ENCODE data around the gene TYSND1. TPM values are rescaled to one million over a fixed set of nuclear protein-coding genes. Genes with fewer than 3 reads are reported as not detected.
A peak's percentile ranks its signal among the peaks of the same experiment; 100 is the strongest.

The TYSND1 gene
- total and polyA plus RNA-seq, 2 of the 13 experiments (the other 11 are each of a cell fraction or from before 2014, with no cell fraction given), result 3.3 to 8.9 TPM

DNA sequence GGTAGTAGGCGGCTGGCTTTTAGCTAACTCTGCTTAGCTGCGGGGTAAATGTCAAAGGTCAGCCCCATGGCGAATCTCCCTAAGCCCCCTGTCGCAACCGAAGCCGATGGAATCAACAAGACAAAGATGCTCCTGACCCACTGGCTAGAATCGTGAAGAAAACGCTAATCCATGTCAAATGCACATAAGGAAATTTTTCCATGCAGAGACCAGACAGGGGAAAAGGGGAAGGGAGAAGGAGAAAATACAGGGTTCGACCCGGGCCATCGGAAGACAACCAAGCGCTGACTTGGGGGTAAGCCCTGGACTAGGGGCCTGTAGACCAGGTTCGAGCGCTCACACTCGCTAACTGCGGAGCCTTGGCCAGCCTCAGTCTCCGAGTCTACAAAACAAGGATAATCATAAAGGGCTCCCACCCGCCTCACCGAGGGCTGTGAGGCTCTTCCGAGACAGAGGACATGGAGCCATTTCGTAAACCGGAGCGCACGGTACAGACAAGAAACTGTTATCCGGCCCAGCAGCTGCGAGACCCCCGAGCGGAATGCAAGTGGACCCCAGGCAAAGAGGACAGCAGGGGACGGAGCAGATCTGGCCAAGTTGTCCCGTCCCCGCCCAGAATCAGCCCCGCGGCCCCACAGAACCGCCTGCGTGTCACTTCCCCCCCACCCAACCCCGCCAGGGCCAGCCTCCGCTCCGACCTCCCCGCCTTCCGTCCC lies 23.3 kb upstream of the TYSND1 start (continued):
- TF ChIP-seq, protein P1, sequence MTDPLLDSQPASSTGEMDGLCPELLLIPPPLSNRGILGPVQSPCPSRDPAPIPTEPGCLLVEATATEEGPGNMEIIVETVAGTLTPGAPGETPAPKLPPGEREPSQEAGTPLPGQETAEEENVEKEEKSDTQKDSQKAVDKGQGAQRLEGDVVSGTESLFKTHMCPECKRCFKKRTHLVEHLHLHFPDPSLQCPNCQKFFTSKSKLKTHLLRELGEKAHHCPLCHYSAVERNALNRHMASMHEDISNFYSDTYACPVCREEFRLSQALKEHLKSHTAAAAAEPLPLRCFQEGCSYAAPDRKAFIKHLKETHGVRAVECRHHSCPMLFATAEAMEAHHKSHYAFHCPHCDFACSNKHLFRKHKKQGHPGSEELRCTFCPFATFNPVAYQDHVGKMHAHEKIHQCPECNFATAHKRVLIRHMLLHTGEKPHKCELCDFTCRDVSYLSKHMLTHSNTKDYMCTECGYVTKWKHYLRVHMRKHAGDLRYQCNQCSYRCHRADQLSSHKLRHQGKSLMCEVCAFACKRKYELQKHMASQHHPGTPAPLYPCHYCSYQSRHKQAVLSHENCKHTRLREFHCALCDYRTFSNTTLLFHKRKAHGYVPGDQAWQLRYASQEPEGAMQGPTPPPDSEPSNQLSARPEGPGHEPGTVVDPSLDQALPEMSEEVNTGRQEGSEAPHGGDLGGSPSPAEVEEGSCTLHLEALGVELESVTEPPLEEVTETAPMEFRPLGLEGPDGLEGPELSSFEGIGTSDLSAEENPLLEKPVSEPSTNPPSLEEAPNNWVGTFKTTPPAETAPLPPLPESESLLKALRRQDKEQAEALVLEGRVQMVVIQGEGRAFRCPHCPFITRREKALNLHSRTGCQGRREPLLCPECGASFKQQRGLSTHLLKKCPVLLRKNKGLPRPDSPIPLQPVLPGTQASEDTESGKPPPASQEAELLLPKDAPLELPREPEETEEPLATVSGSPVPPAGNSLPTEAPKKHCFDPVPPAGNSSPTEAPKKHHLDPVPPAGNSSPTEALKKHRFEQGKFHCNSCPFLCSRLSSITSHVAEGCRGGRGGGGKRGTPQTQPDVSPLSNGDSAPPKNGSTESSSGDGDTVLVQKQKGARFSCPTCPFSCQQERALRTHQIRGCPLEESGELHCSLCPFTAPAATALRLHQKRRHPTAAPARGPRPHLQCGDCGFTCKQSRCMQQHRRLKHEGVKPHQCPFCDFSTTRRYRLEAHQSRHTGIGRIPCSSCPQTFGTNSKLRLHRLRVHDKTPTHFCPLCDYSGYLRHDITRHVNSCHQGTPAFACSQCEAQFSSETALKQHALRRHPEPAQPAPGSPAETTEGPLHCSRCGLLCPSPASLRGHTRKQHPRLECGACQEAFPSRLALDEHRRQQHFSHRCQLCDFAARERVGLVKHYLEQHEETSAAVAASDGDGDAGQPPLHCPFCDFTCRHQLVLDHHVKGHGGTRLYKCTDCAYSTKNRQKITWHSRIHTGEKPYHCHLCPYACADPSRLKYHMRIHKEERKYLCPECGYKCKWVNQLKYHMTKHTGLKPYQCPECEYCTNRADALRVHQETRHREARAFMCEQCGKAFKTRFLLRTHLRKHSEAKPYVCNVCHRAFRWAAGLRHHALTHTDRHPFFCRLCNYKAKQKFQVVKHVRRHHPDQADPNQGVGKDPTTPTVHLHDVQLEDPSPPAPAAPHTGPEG (CRISPR knock-in tag; IDR thresholded peaks at IDR 0.05), result no peak
- TF ChIP-seq ATF7 (IDR thresholded peaks at IDR 0.05) (no peak), ATF7 (CRISPR knock-in tag; IDR thresholded peaks at IDR 0.05) (no peak), ZNF562 (CRISPR knock-in tag; IDR thresholded peaks at IDR 0.05; ENCODE audit: borderline replicate concordance) (no peak), SOX13 (IDR thresholded peaks at IDR 0.05) (no peak), SOX13 (CRISPR knock-in tag; conservative IDR thresholded peaks at IDR 0.05 in 1 of 2, IDR thresholded peaks at IDR 0.05 in 1 of 2) (no peak), ASH2L (IDR thresholded peaks at IDR 0.05; ENCODE audit: insufficient read length, low read depth, low read length) (peak; percentile 28), KMT2B (CRISPR knock-in tag; IDR thresholded peaks at IDR 0.05) (no peak), FOXJ3 (CRISPR knock-in tag; IDR thresholded peaks at IDR 0.05; ENCODE audit: borderline replicate concordance) (0 out of 2 replicates have a peak, but pooled peaks have one; percentile 40), REXO4 (CRISPR knock-in tag; IDR thresholded peaks at IDR 0.05; ENCODE audit: borderline replicate concordance) (no peak)
- TF ChIP-seq, protein P2, sequence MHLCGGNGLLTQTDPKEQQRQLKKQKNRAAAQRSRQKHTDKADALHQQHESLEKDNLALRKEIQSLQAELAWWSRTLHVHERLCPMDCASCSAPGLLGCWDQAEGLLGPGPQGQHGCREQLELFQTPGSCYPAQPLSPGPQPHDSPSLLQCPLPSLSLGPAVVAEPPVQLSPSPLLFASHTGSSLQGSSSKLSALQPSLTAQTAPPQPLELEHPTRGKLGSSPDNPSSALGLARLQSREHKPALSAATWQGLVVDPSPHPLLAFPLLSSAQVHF (CRISPR knock-in tag; IDR thresholded peaks at IDR 0.05), result peak; percentile 1; the same call in 1 of the 2 replicates
- TF ChIP-seq, protein P3, sequence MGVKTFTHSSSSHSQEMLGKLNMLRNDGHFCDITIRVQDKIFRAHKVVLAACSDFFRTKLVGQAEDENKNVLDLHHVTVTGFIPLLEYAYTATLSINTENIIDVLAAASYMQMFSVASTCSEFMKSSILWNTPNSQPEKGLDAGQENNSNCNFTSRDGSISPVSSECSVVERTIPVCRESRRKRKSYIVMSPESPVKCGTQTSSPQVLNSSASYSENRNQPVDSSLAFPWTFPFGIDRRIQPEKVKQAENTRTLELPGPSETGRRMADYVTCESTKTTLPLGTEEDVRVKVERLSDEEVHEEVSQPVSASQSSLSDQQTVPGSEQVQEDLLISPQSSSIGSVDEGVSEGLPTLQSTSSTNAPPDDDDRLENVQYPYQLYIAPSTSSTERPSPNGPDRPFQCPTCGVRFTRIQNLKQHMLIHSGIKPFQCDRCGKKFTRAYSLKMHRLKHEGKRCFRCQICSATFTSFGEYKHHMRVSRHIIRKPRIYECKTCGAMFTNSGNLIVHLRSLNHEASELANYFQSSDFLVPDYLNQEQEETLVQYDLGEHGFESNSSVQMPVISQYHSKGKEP (CRISPR knock-in tag; IDR thresholded peaks at IDR 0.05), result no peak
- TF ChIP-seq, protein P4, sequence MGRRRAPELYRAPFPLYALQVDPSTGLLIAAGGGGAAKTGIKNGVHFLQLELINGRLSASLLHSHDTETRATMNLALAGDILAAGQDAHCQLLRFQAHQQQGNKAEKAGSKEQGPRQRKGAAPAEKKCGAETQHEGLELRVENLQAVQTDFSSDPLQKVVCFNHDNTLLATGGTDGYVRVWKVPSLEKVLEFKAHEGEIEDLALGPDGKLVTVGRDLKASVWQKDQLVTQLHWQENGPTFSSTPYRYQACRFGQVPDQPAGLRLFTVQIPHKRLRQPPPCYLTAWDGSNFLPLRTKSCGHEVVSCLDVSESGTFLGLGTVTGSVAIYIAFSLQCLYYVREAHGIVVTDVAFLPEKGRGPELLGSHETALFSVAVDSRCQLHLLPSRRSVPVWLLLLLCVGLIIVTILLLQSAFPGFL (CRISPR knock-in tag; IDR thresholded peaks at IDR 0.05), result no peak
- TF ChIP-seq, protein P5, sequence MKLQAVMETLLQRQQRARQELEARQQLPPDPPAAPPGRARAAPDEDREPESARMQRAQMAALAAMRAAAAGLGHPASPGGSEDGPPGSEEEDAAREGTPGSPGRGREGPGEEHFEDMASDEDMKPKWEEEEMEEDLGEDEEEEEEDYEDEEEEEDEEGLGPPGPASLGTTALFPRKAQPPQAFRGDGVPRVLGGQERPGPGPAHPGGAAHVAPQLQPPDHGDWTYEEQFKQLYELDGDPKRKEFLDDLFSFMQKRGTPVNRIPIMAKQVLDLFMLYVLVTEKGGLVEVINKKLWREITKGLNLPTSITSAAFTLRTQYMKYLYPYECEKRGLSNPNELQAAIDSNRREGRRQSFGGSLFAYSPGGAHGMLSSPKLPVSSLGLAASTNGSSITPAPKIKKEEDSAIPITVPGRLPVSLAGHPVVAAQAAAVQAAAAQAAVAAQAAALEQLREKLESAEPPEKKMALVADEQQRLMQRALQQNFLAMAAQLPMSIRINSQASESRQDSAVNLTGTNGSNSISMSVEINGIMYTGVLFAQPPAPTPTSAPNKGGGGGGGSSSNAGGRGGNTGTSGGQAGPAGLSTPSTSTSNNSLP (IDR thresholded peaks at IDR 0.05; ENCODE audit: low read depth, low read length), result no peak
- TF ChIP-seq, protein P6, sequence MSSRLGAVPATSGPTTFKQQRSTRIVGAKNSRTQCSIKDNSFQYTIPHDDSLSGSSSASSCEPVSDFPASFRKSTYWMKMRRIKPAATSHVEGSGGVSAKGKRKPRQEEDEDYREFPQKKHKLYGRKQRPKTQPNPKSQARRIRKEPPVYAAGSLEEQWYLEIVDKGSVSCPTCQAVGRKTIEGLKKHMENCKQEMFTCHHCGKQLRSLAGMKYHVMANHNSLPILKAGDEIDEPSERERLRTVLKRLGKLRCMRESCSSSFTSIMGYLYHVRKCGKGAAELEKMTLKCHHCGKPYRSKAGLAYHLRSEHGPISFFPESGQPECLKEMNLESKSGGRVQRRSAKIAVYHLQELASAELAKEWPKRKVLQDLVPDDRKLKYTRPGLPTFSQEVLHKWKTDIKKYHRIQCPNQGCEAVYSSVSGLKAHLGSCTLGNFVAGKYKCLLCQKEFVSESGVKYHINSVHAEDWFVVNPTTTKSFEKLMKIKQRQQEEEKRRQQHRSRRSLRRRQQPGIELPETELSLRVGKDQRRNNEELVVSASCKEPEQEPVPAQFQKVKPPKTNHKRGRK (CRISPR knock-in tag; IDR thresholded peaks at IDR 0.05), result no peak

Measured in HepG2 (cell line).